Activated T-cell treated with anti-CD3 and anti-CD28 coated beads for 48 hours (primary cell): ENCODE results near the gene SPA17.

Experiments used
- DNase-seq: peaks from one replicate; pipeline ENCODE4 v3.0.0-alpha.2; 2020; ENCODE audit warnings: low read depth

The SPA17 gene

DNA sequence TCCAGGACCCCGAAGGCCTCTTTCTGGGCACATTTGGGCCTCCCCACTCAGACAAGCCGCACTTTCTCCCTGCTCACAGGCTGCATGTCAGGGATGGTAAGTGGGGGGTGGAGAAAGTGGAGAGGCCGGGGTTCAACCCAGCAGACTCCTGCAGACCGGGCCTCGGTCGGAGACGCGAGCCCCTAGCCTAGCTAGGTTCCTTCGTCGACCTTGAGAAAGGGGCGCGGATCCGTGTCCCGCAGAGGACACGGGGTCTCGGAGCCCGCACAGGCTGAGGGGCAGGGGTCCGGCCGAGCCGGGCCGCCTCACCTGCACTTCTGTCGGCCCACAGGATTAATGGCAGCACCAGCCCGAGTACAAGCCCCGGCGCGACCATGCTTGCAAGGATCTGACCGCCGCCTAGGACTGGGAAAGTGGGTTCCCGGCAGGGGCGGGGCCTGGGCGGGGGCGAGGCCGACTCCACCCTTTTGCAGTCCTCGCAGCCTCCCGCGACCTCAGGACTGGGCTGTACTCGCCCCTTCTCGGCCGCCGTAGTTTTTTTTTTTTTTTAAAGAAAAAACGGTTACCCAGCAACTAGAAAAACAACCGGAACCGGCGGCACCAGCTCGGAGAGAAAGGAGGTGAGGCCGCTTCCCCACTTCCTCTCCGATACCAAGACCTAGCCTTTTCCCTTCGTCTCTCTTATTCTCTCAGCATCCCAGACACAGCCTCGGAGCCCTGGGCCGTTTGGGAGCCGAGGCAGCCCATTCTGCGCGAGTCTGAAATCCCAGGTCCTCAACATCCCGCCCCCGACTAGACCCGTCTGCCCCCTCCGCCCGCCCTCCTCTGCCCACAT is at the start of gene SPA17, which contains the start of gene SIAE:
SPA17 (plus strand) TSS at position 572 of the 835 bp plus-strand sequence. CDS start 1,361 bp downstream, outside the sequence.
SIAE (minus strand) TSS at position 407 of the 835 bp plus-strand sequence; CDS start at position 376, 31 bp downstream.
- peak; percentile 90 for DNase-seq

DNA sequence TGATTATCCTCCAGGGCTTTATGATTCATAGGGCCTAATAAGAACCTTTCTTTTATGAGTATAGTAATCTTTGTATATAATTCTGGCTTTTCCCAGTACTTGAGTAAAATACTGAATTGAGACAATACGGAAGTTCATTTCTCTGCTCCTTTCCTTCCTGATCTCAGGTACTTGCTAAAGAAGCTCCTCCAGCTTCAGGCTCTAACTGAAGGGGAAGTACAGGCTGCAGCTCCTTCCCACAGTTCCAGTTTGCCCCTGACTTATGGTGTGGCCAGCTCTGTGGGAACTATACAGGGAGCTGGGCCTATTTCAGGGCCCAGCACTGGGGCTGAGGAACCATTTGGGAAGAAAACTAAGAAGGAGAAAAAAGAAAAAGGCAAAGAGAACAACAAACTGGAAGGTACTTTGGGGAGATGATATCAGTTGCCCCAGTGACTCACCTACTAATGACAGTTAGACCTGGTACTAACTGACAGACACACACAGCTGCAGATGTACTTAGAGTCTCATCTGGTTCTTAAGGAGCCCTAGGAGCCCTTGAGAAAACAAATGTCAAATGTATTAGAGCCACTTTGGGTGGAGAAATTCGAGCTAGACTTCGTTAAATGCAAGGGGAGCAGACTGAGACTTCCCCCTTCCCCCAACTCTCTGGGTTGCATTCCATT is 48.1 kb upstream of the SPA17 start:
- no peak for DNase-seq

- DNase-seq, result no peak
These were observed 46.2 kb upstream of the SPA17 start for GRCh38 chr11:124627546-124627945.

GRCh38 chr11:124629961-124630360 is 43.7 kb upstream of the SPA17 start:
- DNase-seq, result no peak

DNA sequence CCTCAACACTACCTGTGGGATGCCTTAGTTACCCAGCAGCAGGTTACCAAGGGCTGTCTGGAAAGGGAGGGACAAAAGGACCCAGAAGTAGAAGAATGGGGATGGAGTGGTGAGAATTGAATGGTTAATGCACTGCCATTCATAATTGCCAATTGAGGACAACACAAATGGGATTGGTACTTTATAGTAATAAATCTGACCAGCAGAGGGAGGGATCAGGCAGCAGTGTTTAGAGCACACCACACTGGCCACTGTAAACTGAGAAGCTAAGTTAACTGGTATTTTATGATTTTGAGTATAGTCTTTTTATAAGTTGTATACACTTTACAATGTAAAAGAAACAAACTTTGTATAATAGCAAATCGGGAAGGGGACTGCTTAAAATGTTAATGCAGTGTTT is 40.3 kb upstream of the SPA17 start:
- DNase-seq, result no peak

- DNase-seq, result no peak
These were observed 37.8 kb upstream of the SPA17 start for GRCh38 chr11:124635932-124636331.

DNA sequence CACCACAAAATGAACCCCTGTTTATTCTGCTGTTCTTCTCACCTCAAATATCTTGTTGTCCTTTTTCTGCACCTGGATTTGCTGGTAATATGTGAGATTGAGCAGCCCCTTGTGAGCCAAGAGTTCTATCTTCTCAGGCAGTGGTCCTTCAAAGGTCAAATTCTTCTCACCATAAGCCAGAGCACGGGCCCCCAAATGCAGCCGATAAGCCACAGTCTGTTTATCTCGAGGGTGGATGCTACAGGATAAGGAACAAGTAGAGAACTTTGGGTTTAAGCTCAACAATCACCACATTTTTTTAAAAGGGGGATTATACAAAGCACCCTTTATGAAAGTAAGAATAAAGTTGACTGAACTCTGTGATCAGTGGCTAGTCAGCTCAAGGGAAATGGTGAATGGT is 35.2 kb upstream of the SPA17 start:
- no peak for DNase-seq

DNA sequence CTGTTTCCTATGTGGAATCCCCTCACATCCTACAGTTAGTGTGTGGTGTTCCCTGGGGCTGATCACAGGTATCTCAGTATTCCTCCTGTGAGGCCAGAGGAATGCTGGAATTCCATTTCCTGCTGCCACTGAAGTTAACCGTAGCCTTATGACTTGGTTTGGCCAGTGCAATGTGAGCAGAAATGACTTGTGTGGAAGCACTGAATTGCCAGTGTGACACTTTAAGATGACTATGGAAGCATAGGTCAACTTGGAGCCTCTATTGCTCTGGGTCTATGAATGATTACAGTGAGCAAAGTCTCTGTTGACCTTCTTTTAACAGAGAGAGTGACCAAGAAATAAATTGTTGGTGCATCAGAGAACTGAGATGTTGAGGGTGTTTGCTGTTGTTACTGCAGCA is 34.5 kb upstream of the SPA17 start:
- no peak for DNase-seq

DNA sequence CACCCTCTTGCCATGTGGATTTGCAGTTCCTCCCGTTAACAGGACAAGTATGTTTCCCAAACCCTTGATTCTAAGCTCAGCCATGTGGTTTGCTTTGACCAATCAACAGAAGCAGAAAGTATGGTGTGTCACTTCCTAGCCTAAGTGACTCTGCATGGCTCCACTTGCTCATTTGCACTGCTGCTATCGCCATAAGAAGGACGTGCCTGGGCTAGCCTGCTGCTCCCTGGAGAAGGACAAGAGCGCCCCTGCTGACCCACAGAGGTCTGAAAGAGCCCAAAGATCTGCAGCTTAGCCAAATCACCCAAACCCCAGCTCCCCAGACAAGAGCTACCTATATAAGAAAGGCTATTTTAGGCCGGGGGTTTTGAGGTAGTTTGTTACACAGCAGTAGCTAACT is 33.0 kb upstream of the SPA17 start:
- DNase-seq, result no peak

- no peak for DNase-seq
These were observed 31.1 kb upstream of the SPA17 start for GRCh38 chr11:124642628-124643027.

GRCh38 chr11:124643042-124643604 is 30.6 kb upstream of the SPA17 start:
- DNase-seq, result no peak

DNA sequence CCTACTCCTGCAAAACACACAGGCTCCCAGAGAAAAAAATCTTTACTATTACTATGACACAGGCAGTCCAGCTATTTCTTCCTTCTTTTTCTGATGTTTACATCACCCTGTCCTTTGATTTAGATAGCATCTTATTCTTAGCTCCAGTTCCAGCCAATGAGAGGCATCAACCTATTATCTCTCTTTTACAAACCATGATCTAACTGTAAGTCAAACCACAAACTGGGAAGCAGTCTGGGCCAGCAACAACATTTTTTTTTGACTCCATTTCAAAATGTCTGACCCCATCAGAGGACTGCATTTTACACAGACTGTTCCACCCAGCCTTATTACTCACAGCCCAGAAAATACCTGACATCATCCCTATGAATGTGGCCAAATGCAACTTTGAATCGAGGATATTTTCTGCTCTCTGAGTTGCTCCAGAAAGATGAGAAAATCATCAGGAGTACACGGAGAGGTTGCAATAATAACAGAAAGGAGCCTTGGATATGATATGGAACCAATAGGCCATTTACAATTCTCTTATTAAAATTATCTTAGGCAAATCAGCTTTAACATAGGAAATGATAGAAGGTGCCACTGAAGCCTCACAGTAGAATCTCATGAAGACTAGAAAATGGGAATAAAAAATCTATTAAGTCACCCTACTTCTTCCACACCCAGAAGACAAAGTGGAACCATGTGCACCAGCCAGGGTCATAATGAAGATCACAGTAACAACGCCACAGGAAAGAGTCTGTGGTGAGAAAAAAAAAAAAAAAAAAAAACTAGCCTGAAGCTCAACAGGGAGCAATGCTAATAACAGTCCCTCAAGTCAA is 29.9 kb upstream of the SPA17 start:
- no peak for DNase-seq

GRCh38 chr11:124644426-124645280 is 29.1 kb upstream of the SPA17 start:
- DNase-seq, result peak; percentile 6

- DNase-seq, result no peak
These were observed 27.6 kb upstream of the SPA17 start for GRCh38 chr11:124646148-124646547.

DNA sequence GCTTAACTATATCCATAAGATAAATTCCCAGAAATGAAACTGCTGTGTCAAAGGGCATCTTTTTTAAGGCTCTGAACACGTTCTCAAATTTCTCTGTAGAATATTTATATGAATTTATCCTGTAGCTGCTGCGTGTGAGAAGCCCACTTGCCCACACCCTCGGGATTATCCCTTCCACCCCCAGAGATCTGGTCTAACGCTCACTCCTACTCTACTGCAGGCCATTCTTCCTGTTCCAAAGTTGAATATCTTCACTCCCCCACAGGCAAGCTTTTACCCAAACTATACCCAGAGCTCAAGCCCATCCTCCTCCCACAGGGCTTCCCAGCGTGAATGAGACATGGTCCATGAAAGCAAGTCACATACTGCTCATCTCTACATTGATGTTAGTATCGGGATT is 25.1 kb upstream of the SPA17 start:
- no peak for DNase-seq

- DNase-seq, result no peak
These were observed 16.7 kb upstream of the SPA17 start for GRCh38 chr11:124656774-124657630.

DNA sequence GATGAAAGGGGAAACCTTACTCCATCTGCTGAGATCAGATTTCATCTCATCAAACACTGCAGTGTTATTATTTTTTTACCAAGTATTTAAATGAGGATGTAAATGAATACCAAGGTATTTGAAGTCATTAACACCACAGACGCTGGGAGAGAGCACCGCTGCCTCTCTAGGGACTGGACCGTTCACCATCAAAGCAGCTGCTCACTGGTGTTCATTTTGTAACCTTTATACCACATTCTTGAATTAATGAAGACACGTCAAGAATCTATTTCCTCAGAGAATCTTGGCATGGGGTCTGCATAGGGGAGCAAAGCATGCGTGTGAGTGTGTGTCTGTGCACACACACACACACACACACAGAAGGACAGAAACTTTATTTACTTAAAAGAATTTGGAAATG is 15.8 kb upstream of the SPA17 start:
- no peak for DNase-seq

- no peak for DNase-seq
These were observed 15.2 kb upstream of the SPA17 start for GRCh38 chr11:124658501-124658900.

DNA sequence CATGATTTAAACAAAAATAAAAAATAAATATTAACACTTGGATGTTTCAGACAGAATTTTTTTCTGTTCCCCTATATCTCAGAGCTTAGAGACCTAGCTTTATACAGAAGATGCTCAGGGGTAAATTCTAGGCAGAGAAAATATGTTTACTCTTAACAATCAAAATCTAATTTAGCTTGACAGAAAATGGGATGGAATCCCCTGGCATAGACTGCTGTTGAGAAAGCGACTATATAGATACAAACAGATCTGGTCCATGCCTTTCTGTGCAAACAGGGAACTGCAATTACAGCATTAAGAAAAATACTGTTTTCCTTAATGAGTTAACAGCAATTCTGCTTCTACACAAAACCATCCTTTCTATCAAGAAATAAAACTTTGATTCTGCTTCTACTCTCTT is 14.7 kb upstream of the SPA17 start:
- no peak for DNase-seq

DNA sequence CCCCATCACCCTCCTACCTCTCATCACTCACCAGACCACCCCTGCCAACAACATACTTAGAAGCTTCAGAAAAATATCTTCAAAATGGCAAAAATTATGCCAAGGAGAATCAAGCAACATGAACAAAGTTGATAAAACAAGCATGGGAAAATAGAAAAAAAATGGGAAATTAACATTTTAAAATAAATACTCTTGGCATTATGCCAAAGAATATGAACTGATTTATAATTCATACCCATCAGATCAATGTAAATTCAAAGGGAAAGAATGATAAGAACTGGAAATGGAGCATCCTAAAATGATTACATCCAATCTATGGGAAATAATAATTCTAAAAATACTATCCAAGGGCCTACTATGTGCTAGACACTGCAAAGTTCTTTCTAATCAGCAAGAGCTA is 12.2 kb upstream of the SPA17 start:
- DNase-seq, result no peak
